PC-9 (cell line): ENCODE measurements around the gene IQCK. TPM values are rescaled to one million over a fixed set of nuclear protein-coding genes. Genes with fewer than 3 reads are reported as not detected.
A peak's percentile ranks its signal among the peaks of the same experiment; 100 is the strongest.

Source experiments
- BruUV-seq: library from RNA; stranded (reverse); fragments of 400-500 nt; replicated peaks from 2 replicates; lab custom pipeline; 2021; lab: Mats Ljungman, UMichigan
- CTCF ChIA-PET: fragments of 300-600 bp; sonication (Branson Sonifier 250); formaldehyde crosslinking; loops from one replicate; lab custom pipeline; 2022; ENCODE audit warnings: antibody characterized with exemption; lab: Charles Lee
- POLR2A ChIA-PET: fragments of 300-600 bp; sonication (Branson Sonifier 250); formaldehyde crosslinking; loops from one replicate; lab custom pipeline; 2022; ENCODE audit warnings: antibody characterized with exemption; ENCODE audit not compliant: unreplicated experiment; lab: Charles Lee
- DNase-seq, 2 experiments: peaks; one replicate each; pipeline versions ENCODE4 v3.0.0 to v3.0.0-alpha.2; 2015 to 2022; ENCODE audit warnings: mixed read lengths in 1 of 2
- H2AFZ ChIP-seq: fragments of 200-600 bp; sonication (generic); 2 replicates; pipeline ENCODE4 v1.8.1; 2017; ENCODE audit warnings: antibody characterized with exemption
- H3F3A ChIP-seq: fragments of 200-600 bp; sonication (generic); 2 replicates; pipeline ENCODE4 v1.8.1; 2017; ENCODE audit warnings: antibody characterized with exemption, mild to moderate bottlenecking, low read depth; ENCODE audit not compliant: insufficient read depth
- H3K27ac ChIP-seq: fragments of 200-600 bp; sonication (generic); 2 replicates; pipeline ENCODE4 v1.6.1; 2016; ENCODE audit warnings: mixed run types
- H3K27me3 ChIP-seq: fragments of 200-600 bp; sonication (generic); 2 replicates; pipeline ENCODE4 v1.6.1; 2016; ENCODE audit warnings: low read depth, mixed run types; ENCODE audit not compliant: insufficient read depth
- H3K36me3 ChIP-seq: fragments of 200-600 bp; sonication (generic); 2 replicates; pipeline ENCODE4 v1.6.1; 2016; ENCODE audit warnings: low read depth, mixed run types
- H3K4me1 ChIP-seq: fragments of 200-600 bp; sonication (generic); replicated peaks from 2 replicates; pipeline ENCODE4 v1.6.1; 2016; ENCODE audit warnings: mixed run types; ENCODE audit not compliant: insufficient read depth
- H3K4me2 ChIP-seq: fragments of 200-600 bp; sonication (generic); 2 replicates; pipeline ENCODE4 v1.6.1; 2017; ENCODE audit warnings: mixed run types
- H3K4me3 ChIP-seq: fragments of 200-600 bp; sonication (generic); 2 replicates; pipeline ENCODE4 v1.6.1; 2016; ENCODE audit warnings: mixed run types
- H3K79me2 ChIP-seq: fragments of 200-600 bp; sonication (generic); 2 replicates; pipeline ENCODE4 v1.6.1; 2017; ENCODE audit warnings: low read depth, mixed run types
- H3K9me2 ChIP-seq: fragments of 200-600 bp; sonication (generic); 2 replicates; pipeline ENCODE4 v1.8.1; 2017; ENCODE audit warnings: mild to moderate bottlenecking; ENCODE audit not compliant: insufficient read depth
- H3K9me3 ChIP-seq: fragments of 200-600 bp; sonication (generic); 2 replicates; pipeline ENCODE4 v1.8.1; 2016; ENCODE audit warnings: low read depth; ENCODE audit not compliant: insufficient read depth
- H4K20me1 ChIP-seq: fragments of 200-600 bp; sonication (generic); 2 replicates; pipeline ENCODE4 v1.8.1; 2017; ENCODE audit not compliant: insufficient read depth
- CTCF ChIP-seq: fragments of 200-600 bp; sonication (generic); conservative IDR thresholded peaks from 2 replicates; pipeline ENCODE4 v1.6.1; 2017; ENCODE audit warnings: mixed run types, antibody characterized with exemption, mild to moderate bottlenecking, moderate library complexity
- EZH2 ChIP-seq: fragments of 200-600 bp; sonication (generic); IDR thresholded peaks from 2 replicates; pipeline ENCODE4 v1.8.0; 2017; ENCODE audit warnings: antibody characterized with exemption, low read depth
- intact Hi-C: fragments of 100-400 bp; cut with micrococcal nuclease; formaldehyde crosslinking; loops from one replicate; pipeline ENCODE4 v1.10.0; 2022; ENCODE audit not compliant: unreplicated experiment
- total RNA-seq: library from RNA; stranded (reverse); gene quantifications from 2 replicates; pipeline ENCODE4 v1.2.3, GENCODE V29; 2021

The IQCK gene
- total RNA-seq, 1 experiment from 2014 or later, result 21.6 TPM

GRCh38 chr16:19717314-19717713 lies 757 bp upstream of the IQCK start:
- H3K4me1 ChIP-seq, result peaks cover 25% of the 10 kb centered on the region
- DNase-seq, result no peak
- BruUV-seq, result no TSS peak
- TF ChIP-seq EZH2 (no peak), CTCF (no peak)
- peaks cover 13% of the 10 kb centered on the region; the same call in 1 of the 2 replicates for H3K36me3 ChIP-seq
- H3K79me2 ChIP-seq, result peaks cover 89% of the 10 kb centered on the region
- intact Hi-C loops, result loop anchor here (5.0 to 10.0 kb wide), 2 partner anchors 97 to 115 kb away; no protein-coding TSS in a partner anchor
- ChIA-PET POLR2A (interaction anchor here (0.6 to 0.7 kb wide), 2 partner anchors 13 to 31 kb away, joined by 3 to 4 read pairs; no protein-coding TSS in a partner anchor), CTCF (no interaction called here)
- H3K9me3 ChIP-seq, result no peaks in the 10 kb centered on the region
- H4K20me1 ChIP-seq, result peaks cover 11% of the 10 kb centered on the region
- peak overlapping the region; percentile 97 for H3K4me3 ChIP-seq
- peaks cover 13% of the 10 kb centered on the region for H3F3A ChIP-seq
- no peaks in the 10 kb centered on the region for H3K9me2 ChIP-seq
- peak overlapping the region; percentile 87 for H2AFZ ChIP-seq
- H3K4me2 ChIP-seq, result peak overlapping the region; percentile 99
- H3K27me3 ChIP-seq, result no peaks in the 10 kb centered on the region
- peak overlapping the region; percentile 55 for H3K27ac ChIP-seq

DNA sequence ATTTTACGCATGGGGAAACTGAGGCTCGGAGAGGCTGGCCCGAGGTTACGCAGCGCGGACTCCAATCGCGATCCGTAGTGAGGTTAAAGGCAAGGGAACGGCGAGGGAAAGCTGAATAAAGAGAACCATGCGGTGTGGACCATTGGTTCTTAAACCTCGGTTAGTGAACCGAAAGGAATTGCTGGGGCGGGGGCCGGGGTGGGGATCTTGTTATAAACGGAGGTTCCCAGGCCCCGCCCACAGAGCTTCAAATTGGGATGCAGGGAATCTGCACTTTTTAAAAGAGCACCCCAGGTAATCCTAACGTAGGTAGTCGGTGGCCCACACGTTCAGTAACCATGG lies 524 bp downstream of the IQCK start:
- Histone ChIP-seq H3K4me3 (peak overlapping the region; percentile 97), H3K27ac (peak overlapping the region; percentile 52), H3K9me3 (no peaks in the 10 kb centered on the region), H4K20me1 (peaks cover 6% of the 10 kb centered on the region), H3K4me1 (peaks cover 25% of the 10 kb centered on the region), H3K36me3 (peaks cover 12% of the 10 kb centered on the region; the same call in 1 of the 2 replicates), H2AFZ (peak overlapping the region; percentile 87), H3F3A (peaks cover 13% of the 10 kb centered on the region), H3K79me2 (peaks cover 76% of the 10 kb centered on the region), H3K27me3 (no peaks in the 10 kb centered on the region), H3K4me2 (peak overlapping the region; percentile 99), H3K9me2 (no peaks in the 10 kb centered on the region)
- intact Hi-C loops, result loop anchor here (1.0 to 10.0 kb wide), 3 partner anchors 36 to 114 kb away; no protein-coding TSS in a partner anchor
- ChIA-PET POLR2A (interaction anchor here (0.5 to 0.6 kb wide), 3 partner anchors 18 to 38 kb away, joined by 3 to 14 read pairs (median 3); no protein-coding TSS in a partner anchor), CTCF (no interaction called here)
- TF ChIP-seq CTCF, result no peak
- no peak for TF ChIP-seq EZH2
- no peak for DNase-seq
- BruUV-seq, result no TSS peak

GRCh38 chr16:19722269-19722952 lies 4.3 kb downstream of the IQCK start:
- H3K9me3 ChIP-seq, result no peaks in the 10 kb centered on the region
- no TSS peak for BruUV-seq

More at GRCh38 chr16:19722269-19722952, 4.3 kb downstream of the IQCK start:
- TF ChIP-seq CTCF, result no peak
- no peak for TF ChIP-seq EZH2
- CTCF ChIA-PET, result interaction anchor here (0.6 kb wide), 1 partner anchor 111 kb away, joined by 5 read pairs; no protein-coding TSS in a partner anchor
- Histone ChIP-seq H3K27ac (no peak overlapping the region), H3K79me2 (peaks cover 38% of the 10 kb centered on the region), H2AFZ (no peak overlapping the region), H3K9me2 (no peaks in the 10 kb centered on the region), H3F3A (no peaks in the 10 kb centered on the region), H3K4me3 (no peak overlapping the region), H4K20me1 (no peaks in the 10 kb centered on the region), H3K4me1 (peaks cover 13% of the 10 kb centered on the region), H3K27me3 (no peaks in the 10 kb centered on the region), H3K36me3 (no peaks in the 10 kb centered on the region), H3K4me2 (no peak overlapping the region)
- intact Hi-C loops, result no loop called here
- no peak for DNase-seq
- POLR2A ChIA-PET, result interaction anchor here (0.6 kb wide), 1 partner anchor 29 kb away, joined by 7 read pairs; no protein-coding TSS in a partner anchor
